WTC11 (cell line): ENCODE results near the gene TANGO2. TPM values are rescaled to one million over a fixed set of nuclear protein-coding genes. Genes with fewer than 3 reads are reported as not detected.

ENCODE experiments used
- ATAC-seq: fragments of 200-7000 bp; cut with Tn5 transposase; 2 replicates; pipeline ENCODE4 v1.10.0; 2021; ENCODE audit warnings: mild to moderate bottlenecking, moderate library complexity
- CTCF ChIA-PET: fragments of 300-600 bp; sonication (Branson Sonifier 250); formaldehyde crosslinking; loops from one replicate; lab custom pipeline; 2021; ENCODE audit warnings: antibody characterized with exemption; lab: Charles Lee
- POLR2A ChIA-PET: fragments of 350-600 bp; sonication (Branson Sonifier 250); formaldehyde crosslinking; loops from one replicate; lab custom pipeline; 2021; ENCODE audit warnings: antibody characterized with exemption; lab: Charles Lee
- DNase-seq: peaks from one replicate; pipeline ENCODE4 v3.0.0; 2021; ENCODE audit warnings: low spot score
- H3K27ac Mint-ChIP-seq: 2 replicates; pipeline ENCODE4 v1.8.0; 2021; ENCODE audit warnings: mixed read lengths
- H3K27me3 Mint-ChIP-seq: 2 replicates; pipeline ENCODE4 v1.8.0; 2021; ENCODE audit warnings: low read depth, mild to moderate bottlenecking, moderate library complexity, mixed read lengths
- H3K36me3 Mint-ChIP-seq: 2 replicates; pipeline ENCODE4 v1.8.0; 2021; ENCODE audit warnings: mixed read lengths
- H3K4me1 Mint-ChIP-seq: 2 replicates; pipeline ENCODE4 v1.8.0; 2022; ENCODE audit warnings: mixed read lengths
- H3K4me3 Mint-ChIP-seq: 2 replicates; pipeline ENCODE4 v1.8.0; 2021; ENCODE audit warnings: mild to moderate bottlenecking, moderate library complexity, mixed read lengths
- H3K9me3 Mint-ChIP-seq: 2 replicates; pipeline ENCODE4 v1.8.0; 2021; ENCODE audit warnings: mixed read lengths
- CDX4 ChIP-seq: fragments of 250-450 bp; sonication (Bioruptor Pico); IDR thresholded peaks from 2 replicates; pipeline ENCODE4 v1.9.0; 2021; ENCODE audit warnings: moderate library complexity, mild to moderate bottlenecking, inconsistent platforms, borderline replicate concordance
- CREB1 ChIP-seq: sonication (generic); formaldehyde crosslinking; IDR thresholded peaks from 2 replicates; pipeline ENCODE4 v1.8.0; 2023; ENCODE audit warnings: mild to moderate bottlenecking, missing genetic modification reagents
- E2F4 ChIP-seq: sonication (generic); formaldehyde crosslinking; IDR thresholded peaks from 2 replicates; pipeline ENCODE4 v1.8.1; 2022; ENCODE audit warnings: low read depth, mild to moderate bottlenecking, moderate library complexity, missing genetic modification reagents, borderline replicate concordance
- E2F5 ChIP-seq: sonication (generic); formaldehyde crosslinking; IDR thresholded peaks from 2 replicates; pipeline ENCODE4 v1.8.1; 2022; ENCODE audit warnings: mild to moderate bottlenecking, moderate library complexity, missing genetic modification reagents
- ELF4 ChIP-seq: sonication (generic); formaldehyde crosslinking; IDR thresholded peaks from 2 replicates; pipeline ENCODE4 v1.8.1; 2022; ENCODE audit warnings: low read depth, mild to moderate bottlenecking, moderate library complexity, missing genetic modification reagents
- ETV6 ChIP-seq: sonication (generic); formaldehyde crosslinking; IDR thresholded peaks from 2 replicates; pipeline ENCODE4 v1.8.1; 2022; ENCODE audit warnings: mild to moderate bottlenecking, missing genetic modification reagents
- FOXP1 ChIP-seq: sonication (generic); formaldehyde crosslinking; IDR thresholded peaks from 2 replicates; pipeline ENCODE4 v1.8.0; 2022; ENCODE audit warnings: missing genetic modification reagents, mild to moderate bottlenecking, moderate library complexity, borderline replicate concordance
- GABPB1 ChIP-seq: sonication (generic); formaldehyde crosslinking; IDR thresholded peaks from 2 replicates; pipeline ENCODE4 v1.8.1; 2023; ENCODE audit warnings: mild to moderate bottlenecking, missing genetic modification reagents
- GRHL2 ChIP-seq: fragments of 250-450 bp; sonication (Bioruptor Pico); IDR thresholded peaks from 2 replicates; pipeline ENCODE4 v1.8.0; 2022; ENCODE audit warnings: mild to moderate bottlenecking, moderate library complexity; ENCODE audit not compliant: insufficient replicate concordance, severe bottlenecking
- GTF2I ChIP-seq: fragments of 250-450 bp; sonication (Bioruptor Pico); conservative IDR thresholded peaks from 2 replicates; pipeline ENCODE4 v1.4.0; 2021; ENCODE audit warnings: mild to moderate bottlenecking
- MLX ChIP-seq: sonication (generic); formaldehyde crosslinking; IDR thresholded peaks from 2 replicates; pipeline ENCODE4 v1.8.1; 2023; ENCODE audit warnings: mild to moderate bottlenecking, missing genetic modification reagents, moderate library complexity
- NFATC4 ChIP-seq: fragments of 250-450 bp; sonication (Bioruptor Pico); IDR thresholded peaks from 2 replicates; pipeline ENCODE4 v1.9.0; 2021; ENCODE audit warnings: mild to moderate bottlenecking
- NFE2L1 ChIP-seq: sonication (generic); formaldehyde crosslinking; IDR thresholded peaks from 2 replicates; pipeline ENCODE4 v1.8.1; 2023; ENCODE audit warnings: missing genetic modification reagents
- PRRX2 ChIP-seq: fragments of 250-450 bp; sonication (Bioruptor Pico); IDR thresholded peaks from 2 replicates; pipeline ENCODE4 v1.8.0; 2021; ENCODE audit warnings: mild to moderate bottlenecking
- SOX15 ChIP-seq: fragments of 250-450 bp; sonication (Bioruptor Pico); IDR thresholded peaks from 2 replicates; pipeline ENCODE4 v1.9.0; 2021; ENCODE audit warnings: mild to moderate bottlenecking
- TEAD4 ChIP-seq: sonication (generic); formaldehyde crosslinking; IDR thresholded peaks from 2 replicates; pipeline ENCODE4 v1.8.0; 2022; ENCODE audit warnings: mild to moderate bottlenecking, missing genetic modification reagents
- ZNF263 ChIP-seq: sonication (generic); formaldehyde crosslinking; IDR thresholded peaks from 2 replicates; pipeline ENCODE4 v1.8.1; 2022; ENCODE audit warnings: low read depth, mild to moderate bottlenecking, moderate library complexity, missing genetic modification reagents
- ZNF396 ChIP-seq: fragments of 250-450 bp; sonication (Bioruptor Pico); IDR thresholded peaks from 2 replicates; pipeline ENCODE4 v1.8.0; 2021; ENCODE audit warnings: mild to moderate bottlenecking, moderate library complexity, borderline replicate concordance
- ZNF532 ChIP-seq: fragments of 250-450 bp; sonication (Bioruptor Pico); IDR thresholded peaks from 2 replicates; pipeline ENCODE4 v1.9.0; 2021; ENCODE audit warnings: mild to moderate bottlenecking, borderline replicate concordance
- ZSCAN18 ChIP-seq: fragments of 250-450 bp; sonication (Bioruptor Pico); IDR thresholded peaks from 2 replicates; pipeline ENCODE4 v2.1.2; 2022; ENCODE audit warnings: mild to moderate bottlenecking, moderate library complexity
- total RNA-seq: library from RNA; stranded (reverse); gene quantifications from 3 replicates; pipeline ENCODE4 v1.2.3, GENCODE V29; 2021
- TF ChIP-seq, protein P1 (sequence below): sonication (generic); formaldehyde crosslinking; conservative IDR thresholded peaks from 2 replicates; pipeline ENCODE4 v1.8.1; 2022; ENCODE audit warnings: mild to moderate bottlenecking, missing genetic modification reagents

The TANGO2 gene
- total RNA-seq, 1 experiment from 2014 or later, result 14.8 TPM

DNA sequence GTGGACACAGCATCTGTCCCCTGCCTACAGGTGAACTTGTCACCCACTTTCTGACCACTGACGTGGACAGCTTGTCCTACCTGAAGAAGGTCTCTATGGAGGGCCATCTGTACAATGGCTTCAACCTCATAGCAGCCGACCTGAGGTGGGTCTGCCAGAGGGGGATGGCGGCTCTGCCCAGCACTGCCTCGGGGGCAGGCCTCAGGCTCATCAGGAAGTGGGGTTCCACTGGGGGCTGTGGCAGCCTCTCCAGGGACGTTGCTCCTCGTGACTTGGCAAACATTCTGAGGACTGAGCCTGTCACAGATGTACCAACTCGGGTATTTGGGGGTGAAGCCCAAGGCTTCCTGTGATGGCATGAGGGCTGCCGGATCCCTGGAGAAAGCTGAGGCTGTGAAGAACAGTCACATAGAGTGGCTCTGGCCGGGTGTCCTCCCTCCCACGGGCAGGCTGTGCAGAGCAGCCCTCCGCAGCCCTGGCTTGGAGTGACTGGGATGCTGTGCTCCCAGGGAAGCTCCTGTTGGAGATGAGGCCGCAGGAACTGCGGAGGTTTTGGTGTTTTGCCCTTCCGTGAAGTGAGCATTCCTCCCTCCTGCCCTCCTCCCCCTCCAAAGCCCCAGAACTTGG, 32.6 kb downstream of the TANGO2 start:
- Mint-ChIP-seq H3K4me1 (no peaks in the 10 kb centered on the region), H3K27me3 (no peaks in the 10 kb centered on the region; the same call in 1 of the 2 replicates)
- TF ChIP-seq GABPB1 (no peak), CDX4 (CRISPR knock-in tag) (no peak), TEAD4 (CRISPR knock-in tag) (no peak), E2F5 (no peak), ZSCAN18 (CRISPR knock-in tag) (no peak), GTF2I (CRISPR knock-in tag) (no peak), ELF4 (CRISPR knock-in tag) (no peak), PRRX2 (CRISPR knock-in tag) (no peak), CREB1 (no peak), SOX15 (no peak)
- TF ChIP-seq, all 79 proteins: peak for 0
- Mint-ChIP-seq H3K4me3 (no peak overlapping the region), H3K36me3 (peaks cover 13% of the 10 kb centered on the region), H3K27ac (no peak overlapping the region), H3K9me3 (peaks cover 8% of the 10 kb centered on the region)
- ChIA-PET POLR2A (no interaction called here), CTCF (interaction anchor here (0.8 kb wide), 1 partner anchor 38 kb away, joined by 3 read pairs; no protein-coding TSS in a partner anchor)
- ATAC-seq (no peak), DNase-seq (no peak)

GRCh38 chr22:20054034-20054427, 33.1 kb downstream of the TANGO2 start:
- H3K9me3 Mint-ChIP-seq, result peaks cover 3% of the 10 kb centered on the region
- CTCF ChIA-PET, result interaction anchor here (0.8 kb wide), 1 partner anchor 39 kb away, joined by 3 read pairs; no protein-coding TSS in a partner anchor
- no peak for ATAC-seq
- TF ChIP-seq E2F4, result no peak
- TF ChIP-seq ZNF263 (CRISPR knock-in tag), result no peak
- no peak for TF ChIP-seq NFE2L1 (CRISPR knock-in tag)
- no peak for TF ChIP-seq ZNF396 (CRISPR knock-in tag)
- no peak for TF ChIP-seq GRHL2 (CRISPR knock-in tag)
- TF ChIP-seq, all 79 proteins: peak for 0
- H3K27me3 Mint-ChIP-seq, result no peaks in the 10 kb centered on the region; the same call in 1 of the 2 replicates
- peaks cover 8% of the 10 kb centered on the region for H3K36me3 Mint-ChIP-seq
- no peak for DNase-seq
- POLR2A ChIA-PET, result no interaction called here
- no peak overlapping the region for H3K4me3 Mint-ChIP-seq
- H3K4me1 Mint-ChIP-seq, result no peaks in the 10 kb centered on the region
- H3K27ac Mint-ChIP-seq, result no peak overlapping the region

- H3K4me1 Mint-ChIP-seq, result no peaks in the 10 kb centered on the region
- ATAC-seq (no peak), DNase-seq (no peak)
- ChIA-PET CTCF (interaction anchor here (0.8 kb wide), 1 partner anchor 39 kb away, joined by 3 read pairs; no protein-coding TSS in a partner anchor), POLR2A (no interaction called here)
- no peaks in the 10 kb centered on the region for H3K9me3 Mint-ChIP-seq
- peaks cover 5% of the 10 kb centered on the region for H3K36me3 Mint-ChIP-seq
- H3K4me3 Mint-ChIP-seq, result no peak overlapping the region
- no peaks in the 10 kb centered on the region; the same call in 1 of the 2 replicates for H3K27me3 Mint-ChIP-seq
- H3K27ac Mint-ChIP-seq, result no peak overlapping the region
- no peak for TF ChIP-seq ZNF396 (CRISPR knock-in tag)
- no peak for TF ChIP-seq ETV6 (CRISPR knock-in tag)
- no peak for TF ChIP-seq ZSCAN18 (CRISPR knock-in tag)
- TF ChIP-seq, protein P1, sequence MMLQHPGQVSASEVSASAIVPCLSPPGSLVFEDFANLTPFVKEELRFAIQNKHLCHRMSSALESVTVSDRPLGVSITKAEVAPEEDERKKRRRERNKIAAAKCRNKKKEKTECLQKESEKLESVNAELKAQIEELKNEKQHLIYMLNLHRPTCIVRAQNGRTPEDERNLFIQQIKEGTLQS (CRISPR knock-in tag), result no peak
- no peak for TF ChIP-seq NFATC4 (CRISPR knock-in tag)
- no peak for TF ChIP-seq MLX (CRISPR knock-in tag)
- no peak for TF ChIP-seq FOXP1 (CRISPR knock-in tag)
- no peak for TF ChIP-seq ZNF532 (CRISPR knock-in tag)
These were observed 33.6 kb downstream of the TANGO2 start for GRCh38 chr22:20054485-20054884.
